ENCODE data around the gene KIF2A. TPM values are rescaled to one million over a fixed set of nuclear protein-coding genes. Genes with fewer than 3 reads are reported as not detected.

The KIF2A gene
- total RNA-seq, 1 experiment from 2014 or later: 81.4 TPM

DNA sequence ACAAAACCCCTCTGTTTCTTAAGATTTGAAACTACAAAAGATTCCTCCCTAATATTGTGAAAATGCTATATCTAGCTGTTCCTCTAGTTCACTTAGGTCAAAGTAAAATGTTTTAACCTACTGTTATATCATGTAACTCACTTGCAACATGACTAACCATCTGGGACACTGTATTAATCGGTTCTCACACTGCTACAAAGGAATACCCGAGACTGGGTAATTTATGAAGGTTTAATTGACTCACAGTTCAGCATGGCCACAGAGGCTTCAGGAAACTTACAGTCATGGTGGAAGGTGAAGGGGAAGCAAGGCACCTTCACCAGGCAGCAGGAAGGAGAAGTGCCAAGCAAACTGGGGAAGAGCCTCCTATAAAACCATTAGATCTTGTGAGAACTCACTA is 63.0 kb downstream of the KIF2A start:
- no peaks in the 10 kb centered on the region for H3K4me1 Mint-ChIP-seq (ENCODE audit: low read depth, unreplicated experiment)
- TF ChIP-seq CTCF (IDR thresholded peaks at IDR 0.05; ENCODE audit: unreplicated experiment): no peak
- intact Hi-C loops (cut with micrococcal nuclease; ENCODE audit: unreplicated experiment): no loop called here
- H3K4me3 Mint-ChIP-seq (ENCODE audit: low read depth, unreplicated experiment): no peak overlapping the region
- peaks cover 16% of the 10 kb centered on the region for H3K36me3 Mint-ChIP-seq (ENCODE audit: insufficient read depth, unreplicated experiment)
- no peaks in the 10 kb centered on the region for H3K27me3 Mint-ChIP-seq (ENCODE audit: unreplicated experiment)
- DNase-seq: no peak
- no peaks in the 10 kb centered on the region for H3K9me3 Mint-ChIP-seq (ENCODE audit: low read depth, unreplicated experiment)
- H3K27ac Mint-ChIP-seq (ENCODE audit: unreplicated experiment): no peak overlapping the region
- CTCF ChIA-PET: no interaction called here
- no TSS peak for BruUV-seq (replicated peaks)

- CTCF ChIA-PET: no interaction called here
- peaks cover 13% of the 10 kb centered on the region for H3K36me3 Mint-ChIP-seq (ENCODE audit: insufficient read depth, unreplicated experiment)
- intact Hi-C loops (cut with micrococcal nuclease; ENCODE audit: unreplicated experiment): no loop called here
- H3K27ac Mint-ChIP-seq (ENCODE audit: unreplicated experiment): no peak overlapping the region
- no peak overlapping the region for H3K4me3 Mint-ChIP-seq (ENCODE audit: low read depth, unreplicated experiment)
- no peak for DNase-seq
- H3K27me3 Mint-ChIP-seq (ENCODE audit: unreplicated experiment): no peaks in the 10 kb centered on the region
- BruUV-seq (replicated peaks): no TSS peak
- H3K4me1 Mint-ChIP-seq (ENCODE audit: low read depth, unreplicated experiment): no peaks in the 10 kb centered on the region
- H3K9me3 Mint-ChIP-seq (ENCODE audit: low read depth, unreplicated experiment): no peaks in the 10 kb centered on the region
- no peak for TF ChIP-seq CTCF (IDR thresholded peaks at IDR 0.05; ENCODE audit: unreplicated experiment)
Measured at GRCh38 chr5:62371409-62371808, 65.4 kb downstream of the KIF2A start.

- Mint-ChIP-seq H3K4me3 (ENCODE audit: low read depth, unreplicated experiment) (no peak overlapping the region), H3K27me3 (ENCODE audit: unreplicated experiment) (no peaks in the 10 kb centered on the region), H3K4me1 (ENCODE audit: low read depth, unreplicated experiment) (no peaks in the 10 kb centered on the region), H3K27ac (ENCODE audit: unreplicated experiment) (no peak overlapping the region), H3K36me3 (ENCODE audit: insufficient read depth, unreplicated experiment) (peaks cover 11% of the 10 kb centered on the region), H3K9me3 (ENCODE audit: low read depth, unreplicated experiment) (no peaks in the 10 kb centered on the region)
- intact Hi-C loops (cut with micrococcal nuclease; ENCODE audit: unreplicated experiment): no loop called here
- no peak for DNase-seq
- no TSS peak for BruUV-seq (replicated peaks)
- CTCF ChIA-PET: no interaction called here
- TF ChIP-seq CTCF (IDR thresholded peaks at IDR 0.05; ENCODE audit: unreplicated experiment): no peak
Measured at GRCh38 chr5:62372600-62372999, 66.6 kb downstream of the KIF2A start.

DNA sequence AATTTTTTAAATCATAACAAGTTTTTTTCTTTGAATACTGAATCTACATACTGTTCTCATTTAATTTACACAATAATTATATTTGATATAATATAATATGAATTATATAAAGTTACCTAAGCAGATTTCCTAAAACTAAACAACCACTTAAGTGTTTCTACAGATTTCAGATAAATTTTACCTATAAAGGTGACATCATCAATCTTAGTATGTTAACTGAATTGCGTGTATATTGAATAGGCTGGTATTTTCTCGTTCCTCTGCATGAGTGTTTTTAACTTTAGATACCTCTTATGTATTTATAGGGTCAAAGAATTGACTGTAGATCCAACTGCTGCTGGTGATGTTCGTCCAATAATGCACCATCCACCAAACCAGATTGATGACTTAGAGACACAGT is 67.4 kb downstream of the KIF2A start:
- Mint-ChIP-seq H3K4me1 (ENCODE audit: low read depth, unreplicated experiment) (no peaks in the 10 kb centered on the region), H3K4me3 (ENCODE audit: low read depth, unreplicated experiment) (no peak overlapping the region), H3K27ac (ENCODE audit: unreplicated experiment) (no peak overlapping the region), H3K27me3 (ENCODE audit: unreplicated experiment) (no peaks in the 10 kb centered on the region), H3K36me3 (ENCODE audit: insufficient read depth, unreplicated experiment) (peaks cover 18% of the 10 kb centered on the region), H3K9me3 (ENCODE audit: low read depth, unreplicated experiment) (no peaks in the 10 kb centered on the region)
- CTCF ChIA-PET: no interaction called here
- intact Hi-C loops (cut with micrococcal nuclease; ENCODE audit: unreplicated experiment): no loop called here
- DNase-seq: no peak
- BruUV-seq (replicated peaks): no TSS peak
- no peak for TF ChIP-seq CTCF (IDR thresholded peaks at IDR 0.05; ENCODE audit: unreplicated experiment)

DNA sequence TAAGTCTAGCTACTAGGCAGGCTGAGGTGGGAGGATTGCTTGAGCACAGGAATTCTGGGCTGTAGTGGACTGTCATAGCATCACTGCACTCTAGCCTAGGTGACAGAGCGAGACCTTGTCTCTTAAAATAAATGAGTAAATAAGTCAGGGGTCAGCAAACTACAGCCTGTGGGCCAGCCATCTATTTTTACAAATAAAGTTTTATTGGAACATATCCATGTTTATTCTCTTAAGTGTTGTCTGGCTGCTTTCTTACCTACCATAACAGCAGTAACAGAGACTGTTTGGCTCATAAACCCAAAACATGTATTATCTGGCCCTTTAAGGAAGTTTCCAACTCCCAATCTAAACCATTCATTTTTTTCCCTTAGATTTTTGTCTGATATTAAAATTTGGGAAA is 68.1 kb downstream of the KIF2A start:
- Mint-ChIP-seq H3K27me3 (ENCODE audit: unreplicated experiment) (no peaks in the 10 kb centered on the region), H3K9me3 (ENCODE audit: low read depth, unreplicated experiment) (no peaks in the 10 kb centered on the region), H3K4me1 (ENCODE audit: low read depth, unreplicated experiment) (no peaks in the 10 kb centered on the region), H3K36me3 (ENCODE audit: insufficient read depth, unreplicated experiment) (peaks cover 24% of the 10 kb centered on the region), H3K4me3 (ENCODE audit: low read depth, unreplicated experiment) (no peak overlapping the region), H3K27ac (ENCODE audit: unreplicated experiment) (no peak overlapping the region)
- intact Hi-C loops (cut with micrococcal nuclease; ENCODE audit: unreplicated experiment): no loop called here
- no TSS peak for BruUV-seq (replicated peaks)
- CTCF ChIA-PET: no interaction called here
- no peak for TF ChIP-seq CTCF (IDR thresholded peaks at IDR 0.05; ENCODE audit: unreplicated experiment)
- DNase-seq: no peak
